H1 (cell line): Measurements from ENCODE around the gene MITF. TPM values are rescaled to one million over a fixed set of nuclear protein-coding genes. Genes with fewer than 3 reads are reported as not detected.

Experiments used
- CTCF ChIA-PET: fragments of 300-600 bp; sonication (Branson Sonifier 250); formaldehyde crosslinking; loops from one replicate; lab custom pipeline; 2021; ENCODE audit not compliant: partially characterized antibody; lab: Charles Lee
- POLR2A ChIA-PET: fragments of 300-600 bp; sonication (Branson Sonifier 250); formaldehyde crosslinking; loops from one replicate; lab custom pipeline; 2021; ENCODE audit warnings: inconsistent platforms; ENCODE audit not compliant: partially characterized antibody; lab: Charles Lee
- DNase-seq, 2 experiments: peaks; one replicate each; pipeline versions ENCODE4 v3.0.0 to v3.0.0-alpha.2; 2010 to 2022; ENCODE audit warnings: low spot score in 2 of 2, low read depth in 1 of 2, mixed read lengths in 1 of 2
- FAIRE-seq: peaks from 2 replicates; lab custom pipeline; 2011; peaks lifted over from hg19 to GRCh38; lab: Jason Lieb, UNC
- H2AFZ ChIP-seq: 2 replicates; pipeline ENCODE4 v1.8.1; 2012; ENCODE audit warnings: low read length, inconsistent platforms
- H2AK5ac ChIP-seq: 2 replicates; pipeline ENCODE4 v1.6.1; 2013; ENCODE audit warnings: low read depth, low read length
- H2BK120ac ChIP-seq: replicated peaks from 2 replicates; pipeline ENCODE3; 2013; ENCODE audit warnings: low read depth, low read length, inconsistent platforms
- H2BK12ac ChIP-seq: 2 replicates; pipeline ENCODE4 v1.6.1; 2013; ENCODE audit warnings: low read depth, low read length
- H2BK15ac ChIP-seq: 2 replicates; pipeline ENCODE4 v1.6.1; 2013; ENCODE audit warnings: low read length
- H2BK20ac ChIP-seq: 2 replicates; pipeline ENCODE4 v1.6.1; 2013; ENCODE audit warnings: low read length
- H2BK5ac ChIP-seq: 2 replicates; pipeline ENCODE4 v1.6.1; 2013; ENCODE audit warnings: low read depth, low read length
- H3K14ac ChIP-seq: 2 replicates; pipeline ENCODE4 v1.6.1; 2013; ENCODE audit warnings: inconsistent platforms; ENCODE audit not compliant: insufficient read length
- H3K18ac ChIP-seq: 2 replicates; pipeline ENCODE4 v1.6.1; 2013; ENCODE audit warnings: low read length; ENCODE audit errors: extremely low read depth
- H3K23ac ChIP-seq: 2 replicates; pipeline ENCODE4 v1.6.1; 2013; ENCODE audit warnings: inconsistent platforms; ENCODE audit not compliant: insufficient read length
- H3K23me2 ChIP-seq: 2 replicates; pipeline ENCODE4 v1.6.1; 2013; ENCODE audit warnings: low read depth, low read length
- H3K27ac ChIP-seq: 2 replicates; pipeline ENCODE4 v1.6.1; 2011; ENCODE audit warnings: low read depth, low read length, inconsistent platforms
- H3K27me3 ChIP-seq, 4 experiments: replicated peaks in 1 of 4; 1 replicate in 1 of 4; 2 replicates in 3 of 4; pipeline versions ENCODE4 v1.6.1 to v1.8.1; 2011 to 2013; ENCODE audit warnings: low read length in 3 of 4, mild to moderate bottlenecking in 3 of 4, inconsistent platforms in 2 of 4, mixed read lengths in 2 of 4, moderate library complexity in 1 of 4; ENCODE audit not compliant: control insufficient read depth in 3 of 4, insufficient read depth in 3 of 4; ENCODE audit errors: extremely low read depth in 1 of 4
- H3K36me3 ChIP-seq, 4 experiments: 2 replicates each; pipeline versions ENCODE4 v1.6.1 to v1.8.1; 2011 to 2013; ENCODE audit warnings: mild to moderate bottlenecking in 4 of 4, low read length in 3 of 4, moderate library complexity in 2 of 4, control low read depth in 1 of 4, inconsistent platforms in 1 of 4; ENCODE audit not compliant: insufficient read depth in 4 of 4, control insufficient read depth in 2 of 4
- H3K4ac ChIP-seq: replicated peaks from 2 replicates; pipeline ENCODE3; 2013; ENCODE audit warnings: low read length, low read depth, mixed read lengths, inconsistent platforms; ENCODE audit not compliant: insufficient read length
- H3K4me1 ChIP-seq, 4 experiments: replicated peaks in 1 of 4; 1 replicate in 1 of 4; 2 replicates in 3 of 4; pipeline versions ENCODE4 v1.6.1 to v1.8.1; 2011 to 2013; ENCODE audit warnings: low read length in 3 of 4, inconsistent platforms in 2 of 4, mixed read lengths in 1 of 4; ENCODE audit not compliant: insufficient read depth in 4 of 4, control insufficient read depth in 3 of 4
- H3K4me2 ChIP-seq, 2 experiments: 2 replicates each; pipeline versions ENCODE4 v1.6.1 to v1.8.1; 2011 to 2013; ENCODE audit warnings: low read depth in 2 of 2, low read length in 2 of 2, control low read depth in 1 of 2, inconsistent platforms in 1 of 2, mild to moderate bottlenecking in 1 of 2; ENCODE audit not compliant: insufficient read depth in 1 of 2
- H3K4me3 ChIP-seq, 4 experiments: fragments of 200-600, 300-600 bp in 1 of 4; sonication (generic), shearing (Covaris generic), sonication (Bioruptor Twin) in 1 of 4; 2 replicates each; pipeline versions ENCODE4 v1.5.1 to v1.8.1; 2011 to 2016; ENCODE audit warnings: low read length in 4 of 4, low read depth in 3 of 4, control low read depth in 2 of 4, inconsistent platforms in 2 of 4, mild to moderate bottlenecking in 2 of 4, mixed read lengths in 1 of 4, moderate library complexity in 1 of 4; ENCODE audit not compliant: insufficient read depth in 2 of 4; ENCODE audit errors: extremely low read depth in 1 of 4
- H3K56ac ChIP-seq: replicated peaks from 2 replicates; pipeline ENCODE3; 2013; ENCODE audit warnings: low read depth, mild to moderate bottlenecking, mixed read lengths, low read length, inconsistent platforms; ENCODE audit not compliant: insufficient read length
- H3K79me1 ChIP-seq: 2 replicates; pipeline ENCODE4 v1.6.1; 2013; ENCODE audit warnings: low read depth, low read length, control low read depth
- H3K79me2 ChIP-seq, 2 experiments: 2 replicates each; pipeline versions ENCODE4 v1.6.1 to v1.8.1; 2012 to 2013; ENCODE audit warnings: low read length in 2 of 2, mild to moderate bottlenecking in 2 of 2, inconsistent platforms in 1 of 2; ENCODE audit not compliant: insufficient read depth in 2 of 2, control insufficient read depth in 1 of 2
- H3K9ac ChIP-seq, 4 experiments: replicated peaks in 1 of 4; 1 replicate in 1 of 4; 2 replicates in 3 of 4; pipeline versions ENCODE4 v1.6.1 to v1.8.1; 2011 to 2013; ENCODE audit warnings: low read depth in 3 of 4, low read length in 3 of 4, control low read depth in 2 of 4, mild to moderate bottlenecking in 2 of 4, moderate library complexity in 2 of 4, inconsistent platforms in 1 of 4; ENCODE audit errors: extremely low read depth in 1 of 4
- H3K9me3 ChIP-seq, 2 experiments: 2 replicates each; pipeline versions ENCODE4 v1.6.1 to v1.8.1; 2012 to 2013; ENCODE audit warnings: mild to moderate bottlenecking in 2 of 2, moderate library complexity in 2 of 2, control low read depth in 1 of 2, inconsistent platforms in 1 of 2, low read depth in 1 of 2, low read length in 1 of 2, mixed read lengths in 1 of 2; ENCODE audit not compliant: insufficient read depth in 2 of 2
- H4K20me1 ChIP-seq, 2 experiments: replicated peaks in 1 of 2; 2 replicates each; pipeline versions ENCODE3 to v1.8.1; 2011 to 2013; ENCODE audit warnings: inconsistent platforms in 2 of 2, low read length in 2 of 2, mild to moderate bottlenecking in 1 of 2; ENCODE audit not compliant: insufficient read depth in 2 of 2, control insufficient read depth in 1 of 2
- H4K5ac ChIP-seq: 2 replicates; pipeline ENCODE4 v1.6.1; 2013; ENCODE audit warnings: low read length, low read depth, mixed read lengths, inconsistent platforms; ENCODE audit not compliant: insufficient read length
- H4K8ac ChIP-seq: 2 replicates; pipeline ENCODE4 v1.8.0; 2013; ENCODE audit warnings: mild to moderate bottlenecking, moderate library complexity, low read length, inconsistent platforms; ENCODE audit not compliant: insufficient read depth; ENCODE audit errors: extremely low read depth
- H4K91ac ChIP-seq: replicated peaks from 2 replicates; pipeline ENCODE3; 2013; ENCODE audit warnings: low read length, mixed read lengths, inconsistent platforms; ENCODE audit not compliant: insufficient read length
- CHD1 ChIP-seq: IDR thresholded peaks from 2 replicates; pipeline ENCODE4 v1.6.1; 2012; ENCODE audit warnings: low read depth, low read length, improper control_type of control experiment
- CHD2 ChIP-seq: IDR thresholded peaks from 2 replicates; pipeline ENCODE4 v1.6.1; 2012; ENCODE audit warnings: low read length, improper control_type of control experiment
- CREB1 ChIP-seq: IDR thresholded peaks from 2 replicates; pipeline ENCODE4 v1.6.1; 2012; ENCODE audit warnings: inconsistent platforms
- EP300 ChIP-seq, 2 experiments: IDR thresholded peaks; 1 replicate in 1 of 2; 2 replicates in 1 of 2; pipeline ENCODE4 v1.6.1; 2011 to 2012; ENCODE audit warnings: low read depth in 2 of 2, low read length in 2 of 2, mild to moderate bottlenecking in 2 of 2, borderline replicate concordance in 1 of 2, inconsistent platforms in 1 of 2, moderate library complexity in 1 of 2
- HDAC2 ChIP-seq, 2 experiments: fragments of 300-600 bp in 1 of 2; sonication (generic) in 1 of 2; IDR thresholded peaks; 2 replicates each; pipeline ENCODE4 v1.6.1; 2011 to 2012; ENCODE audit warnings: low read depth in 2 of 2, low read length in 2 of 2, mild to moderate bottlenecking in 2 of 2, moderate library complexity in 2 of 2, borderline replicate concordance in 1 of 2, inconsistent platforms in 1 of 2
- HDAC6 ChIP-seq: IDR thresholded peaks from one replicate; pipeline ENCODE4 v1.7.1; 2012; ENCODE audit warnings: low read depth, mild to moderate bottlenecking, inconsistent platforms, low read length, moderate library complexity
- JUND ChIP-seq: IDR thresholded peaks from 2 replicates; pipeline ENCODE4 v1.6.1; 2011; ENCODE audit warnings: mild to moderate bottlenecking, improper control_type of control experiment, low read length
- KDM1A ChIP-seq: fragments of 200-600, 300-600 bp; sonication (generic); IDR thresholded peaks from 2 replicates; pipeline ENCODE4 v1.7.1; 2016; ENCODE audit warnings: mild to moderate bottlenecking, low read length, borderline replicate concordance
- NANOG ChIP-seq: IDR thresholded peaks from 2 replicates; pipeline ENCODE4 v1.6.1; 2011; ENCODE audit warnings: low read length, low read depth, mild to moderate bottlenecking, inconsistent platforms; ENCODE audit not compliant: insufficient read depth, poor library complexity, severe bottlenecking
- RFX5 ChIP-seq: IDR thresholded peaks from 2 replicates; pipeline ENCODE4 v1.6.1; 2011; ENCODE audit warnings: low read depth, low read length, improper control_type of control experiment, borderline replicate concordance
- RXRA ChIP-seq: IDR thresholded peaks from 2 replicates; pipeline ENCODE4 v1.6.1; 2011; ENCODE audit warnings: low read depth, mild to moderate bottlenecking, low read length, moderate library complexity; ENCODE audit not compliant: insufficient read depth
- SP1 ChIP-seq: IDR thresholded peaks from 2 replicates; pipeline ENCODE4 v1.6.1; 2011; ENCODE audit warnings: low read depth, low read length
- ZNF274 ChIP-seq: IDR thresholded peaks from 2 replicates; pipeline ENCODE4 v1.7.0; 2012; ENCODE audit warnings: low read length, borderline replicate concordance; ENCODE audit errors: extremely low read depth
- WGBS, 2 experiments: shearing (Covaris generic) in 1 of 2; methylation state at CpG; one replicate each; pipeline versions ENCODE4 v1.1.6 to v1.1.7; 2013 to 2015; ENCODE audit warnings: low lambda C conversion rate in 2 of 2, mixed read lengths in 2 of 2, inconsistent platforms in 1 of 2, low coverage in 1 of 2, missing lambda C conversion rate in 1 of 2; ENCODE audit not compliant: insufficient replicate concordance in 2 of 2, insufficient coverage in 1 of 2, insufficient read length in 1 of 2; ENCODE audit errors: extremely low coverage in 1 of 2, missing lambda C conversion rate in 1 of 2; 5-methylcytosine and 5-hydroxymethylcytosine counted together
- polyA plus RNA-seq, 7 experiments: library from polyadenylated mRNA; depleted of rRNA in 3 of 7; stranded (reverse) in 5 of 7; unstranded in 2 of 7; fragments of >200 nt in 5 of 7; fragments of 200-250 nt in 2 of 7; gene quantifications; 1 replicate in 5 of 7; 2 replicates in 1 of 7; 4 replicates in 1 of 7; pipeline versions ENCODE4 v1.2.1 to v1.2.3, GENCODE V29; 2011 to 2013; ENCODE audit warnings: missing spikeins in 2 of 7, mixed read lengths in 2 of 7
- total RNA-seq: library from RNA; stranded (reverse); fragmentation: NEBNext Ultra II Directional; extraction: Animal tissue kit (Norgen Biotek cat#: 25700); gene quantifications from 2 replicates; pipeline ENCODE4 v1.2.1, GENCODE V29; 2021

The MITF gene
- total and polyA plus RNA-seq, 2 of the 8 experiments (the other 6 are each of a cell fraction or from before 2014, with no cell fraction given), result 0.53 to 1.4 TPM

- Histone ChIP-seq H2BK120ac (no peak overlapping the region), H3K23ac (no peak overlapping the region), H4K5ac (no peak overlapping the region), H3K4me2 (no peak overlapping the region), H2BK12ac (no peak overlapping the region), H2BK5ac (no peak overlapping the region), H3K36me3 (no peaks in the 10 kb centered on the region), H4K8ac (no peak overlapping the region), H3K79me1 (no peaks in the 10 kb centered on the region), H2BK15ac (no peak overlapping the region), H4K91ac (no peak overlapping the region), H3K4ac (no peak overlapping the region), H3K4me3 (no peak overlapping the region), H3K27me3 (no peaks in the 10 kb centered on the region), H2AK5ac (no peak overlapping the region), H3K14ac (no peak overlapping the region), H4K20me1 (no peaks in the 10 kb centered on the region), H3K9ac (peak overlapping the region in 1 of 4 experiments; percentile 43; a peak in 1 of 7 replicates), H3K79me2 (no peaks in the 10 kb centered on the region), H3K9me3 (no peaks in the 10 kb centered on the region), H3K18ac (no peak overlapping the region), H3K23me2 (no peaks in the 10 kb centered on the region), H3K4me1 (peaks cover 0 to 6% (median 0%) of the 10 kb centered on the region in 4 experiments; a peak in 1 of 7 replicates), H3K27ac (no peak overlapping the region), H3K56ac (no peak overlapping the region), H2AFZ (no peak overlapping the region), H2BK20ac (no peak overlapping the region)
- DNase-seq (no peak), FAIRE-seq (no peak)
- POLR2A ChIA-PET, result no interaction called here
- CTCF ChIA-PET, result interaction anchor here (0.7 to 1.8 kb wide), 2 partner anchors 9 to 12 kb away, joined by 3 to 7 read pairs; no protein-coding TSS in a partner anchor
- WGBS, 2 experiments, result 96% methylated on average over 3 of the region's 3 CpGs; no CpG with 5 or more reads in 1 of the 2 experiments
- no peak for TF ChIP-seq RXRA
- no peak for TF ChIP-seq EP300 (IDR thresholded peaks at IDR 0.05; ENCODE audit: borderline replicate concordance in 1 of 2, low read depth in 2 of 2, low read length in 2 of 2)
- TF ChIP-seq KDM1A, result no peak
- TF ChIP-seq JUND, result no peak
- no peak for TF ChIP-seq CHD1
- TF ChIP-seq HDAC6, result no peak
- TF ChIP-seq CREB1, result no peak
- no peak for TF ChIP-seq CHD2
- TF ChIP-seq SP1, result no peak
- no peak for TF ChIP-seq NANOG
- no peak for TF ChIP-seq RFX5
- no peak for TF ChIP-seq ZNF274
- no peak for TF ChIP-seq HDAC2 (IDR thresholded peaks at IDR 0.05; ENCODE audit: borderline replicate concordance in 1 of 2, low read depth in 2 of 2, low read length in 2 of 2)
These were observed 199.7 kb downstream of the MITF start for GRCh38 chr3:69938931-69939330.
